WTC11 (cell line): Measurements from ENCODE around the gene PCGF1. TPM values are rescaled to one million over a fixed set of nuclear protein-coding genes. Genes with fewer than 3 reads are reported as not detected.
A peak's percentile ranks its signal among the peaks of the same experiment; 100 is the strongest.

Experiments used
- ATAC-seq: fragments of 200-7000 bp; cut with Tn5 transposase; 2 replicates; pipeline ENCODE4 v1.10.0; 2021; ENCODE audit warnings: mild to moderate bottlenecking, moderate library complexity
- CTCF ChIA-PET: fragments of 300-600 bp; sonication (Branson Sonifier 250); formaldehyde crosslinking; loops from one replicate; lab custom pipeline; 2021; ENCODE audit warnings: antibody characterized with exemption; lab: Charles Lee
- POLR2A ChIA-PET: fragments of 350-600 bp; sonication (Branson Sonifier 250); formaldehyde crosslinking; loops from one replicate; lab custom pipeline; 2021; ENCODE audit warnings: antibody characterized with exemption; lab: Charles Lee
- DNase-seq: peaks from one replicate; pipeline ENCODE4 v3.0.0; 2021; ENCODE audit warnings: low spot score
- H3K27ac Mint-ChIP-seq: 2 replicates; pipeline ENCODE4 v1.8.0; 2021; ENCODE audit warnings: mixed read lengths
- H3K27me3 Mint-ChIP-seq: 2 replicates; pipeline ENCODE4 v1.8.0; 2021; ENCODE audit warnings: low read depth, mild to moderate bottlenecking, moderate library complexity, mixed read lengths
- H3K36me3 Mint-ChIP-seq: 2 replicates; pipeline ENCODE4 v1.8.0; 2021; ENCODE audit warnings: mixed read lengths
- H3K4me1 Mint-ChIP-seq: 2 replicates; pipeline ENCODE4 v1.8.0; 2022; ENCODE audit warnings: mixed read lengths
- H3K4me3 Mint-ChIP-seq: 2 replicates; pipeline ENCODE4 v1.8.0; 2021; ENCODE audit warnings: mild to moderate bottlenecking, moderate library complexity, mixed read lengths
- H3K9me3 Mint-ChIP-seq: 2 replicates; pipeline ENCODE4 v1.8.0; 2021; ENCODE audit warnings: mixed read lengths
- ETV6 ChIP-seq: sonication (generic); formaldehyde crosslinking; IDR thresholded peaks from 2 replicates; pipeline ENCODE4 v1.8.1; 2022; ENCODE audit warnings: mild to moderate bottlenecking, missing genetic modification reagents
- GABPB1 ChIP-seq: sonication (generic); formaldehyde crosslinking; IDR thresholded peaks from 2 replicates; pipeline ENCODE4 v1.8.1; 2023; ENCODE audit warnings: mild to moderate bottlenecking, missing genetic modification reagents
- HMGA2 ChIP-seq: fragments of 250-450 bp; sonication (Bioruptor Pico); IDR thresholded peaks from 2 replicates; pipeline ENCODE4 v1.4.0; 2021; ENCODE audit warnings: mild to moderate bottlenecking, moderate library complexity
- OVOL2 ChIP-seq: fragments of 250-450 bp; sonication (Bioruptor Pico); IDR thresholded peaks from 2 replicates; pipeline ENCODE4 v1.9.0; 2021; ENCODE audit warnings: mild to moderate bottlenecking, borderline replicate concordance
- TEAD1 ChIP-seq: sonication (generic); formaldehyde crosslinking; IDR thresholded peaks from 2 replicates; pipeline ENCODE4 v1.8.0; 2022; ENCODE audit warnings: mild to moderate bottlenecking, missing genetic modification reagents
- TEAD4 ChIP-seq: sonication (generic); formaldehyde crosslinking; IDR thresholded peaks from 2 replicates; pipeline ENCODE4 v1.8.0; 2022; ENCODE audit warnings: mild to moderate bottlenecking, missing genetic modification reagents
- ZBTB21 ChIP-seq: sonication (generic); formaldehyde crosslinking; IDR thresholded peaks from 2 replicates; pipeline ENCODE4 v1.8.1; 2023; ENCODE audit warnings: mild to moderate bottlenecking, missing genetic modification reagents, borderline replicate concordance
- ZNF232 ChIP-seq: sonication (generic); formaldehyde crosslinking; IDR thresholded peaks from 2 replicates; pipeline ENCODE4 v1.8.0; 2022; ENCODE audit warnings: mild to moderate bottlenecking, missing genetic modification reagents
- ZNF671 ChIP-seq: fragments of 250-450 bp; sonication (Bioruptor Pico); IDR thresholded peaks from 2 replicates; pipeline ENCODE4 v1.8.0; 2021; ENCODE audit warnings: mild to moderate bottlenecking
- total RNA-seq: library from RNA; stranded (reverse); gene quantifications from 3 replicates; pipeline ENCODE4 v1.2.3, GENCODE V29; 2021
- TF ChIP-seq, protein P1 (sequence below): sonication (generic); formaldehyde crosslinking; conservative IDR thresholded peaks from 2 replicates; pipeline ENCODE4 v1.8.1; 2022; ENCODE audit warnings: mild to moderate bottlenecking, missing genetic modification reagents
- TF ChIP-seq, protein P2 (sequence below): fragments of 250-450 bp; sonication (Bioruptor Pico); IDR thresholded peaks from 2 replicates; pipeline ENCODE4 v1.9.0; 2021; ENCODE audit warnings: mild to moderate bottlenecking
- TF ChIP-seq, protein P3 (sequence below): sonication (generic); formaldehyde crosslinking; conservative IDR thresholded peaks from 2 replicates; pipeline ENCODE4 v1.8.1; 2023; ENCODE audit warnings: mild to moderate bottlenecking, low read depth, missing genetic modification reagents, moderate library complexity
- TF ChIP-seq, protein P4 (sequence below): sonication (generic); formaldehyde crosslinking; IDR thresholded peaks from 2 replicates; pipeline ENCODE4 v1.8.0; 2022; ENCODE audit warnings: mild to moderate bottlenecking, missing genetic modification reagents
- TF ChIP-seq, protein P5 (sequence below): sonication (generic); formaldehyde crosslinking; IDR thresholded peaks from 2 replicates; pipeline ENCODE4 v1.8.0; 2023; ENCODE audit warnings: missing genetic modification reagents, mild to moderate bottlenecking, borderline replicate concordance
- TF ChIP-seq, protein P6 (sequence below): fragments of 250-450 bp; sonication (Bioruptor Pico); IDR thresholded peaks from 2 replicates; pipeline ENCODE4 v1.9.0; 2021; ENCODE audit warnings: moderate library complexity, mild to moderate bottlenecking, inconsistent platforms, borderline replicate concordance
- TF ChIP-seq, protein P7 (sequence below): sonication (generic); formaldehyde crosslinking; IDR thresholded peaks from 2 replicates; pipeline ENCODE4 v1.8.1; 2023; ENCODE audit warnings: mild to moderate bottlenecking, missing genetic modification reagents
- TF ChIP-seq, protein P8 (sequence below): fragments of 250-450 bp; sonication (Bioruptor Pico); IDR thresholded peaks from 2 replicates; pipeline ENCODE4 v1.8.0; 2021; ENCODE audit warnings: mild to moderate bottlenecking

PCGF1 gene
- total RNA-seq, 1 experiment from 2014 or later = 15.7 TPM

DNA sequence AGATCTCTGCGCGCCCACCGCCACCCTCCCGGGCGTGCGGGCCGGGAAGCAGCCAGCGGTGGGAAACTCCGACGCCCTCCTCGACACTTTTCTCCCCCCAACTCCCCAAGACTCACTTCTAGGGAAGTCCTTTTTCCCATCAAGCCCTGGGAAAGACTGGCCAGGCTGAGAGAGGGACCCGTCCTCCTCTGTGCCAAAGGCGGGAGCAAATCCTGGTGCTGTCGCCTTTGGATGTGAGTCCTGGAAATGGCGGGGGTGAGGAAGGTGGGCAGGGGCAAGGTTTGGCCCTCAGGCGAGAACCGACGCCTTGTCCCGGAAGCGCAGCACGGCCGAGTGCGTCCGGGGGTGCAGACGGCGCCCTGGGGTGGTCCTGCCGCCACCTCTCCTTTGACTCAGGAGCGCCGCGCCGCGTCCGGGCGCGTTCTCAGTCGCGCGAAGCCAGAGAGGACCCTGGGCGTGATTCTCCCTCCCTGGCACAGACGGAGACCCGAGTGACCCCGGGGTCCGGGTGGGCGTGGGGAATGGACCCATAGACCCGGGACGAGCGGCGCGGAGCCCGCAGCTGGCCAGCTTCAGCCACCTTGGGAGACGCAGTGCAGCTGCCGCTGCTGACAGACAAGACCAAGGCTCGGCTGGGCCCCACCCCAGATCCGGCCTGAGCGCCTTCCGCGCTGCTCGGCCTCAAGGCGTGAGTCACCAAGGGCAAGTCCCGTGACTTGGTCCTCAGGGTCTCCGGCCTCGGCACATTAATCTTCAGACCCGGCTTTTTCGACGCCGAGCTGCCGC is 4.6 kb downstream of the PCGF1 start (continued):
- 0 out of 2 replicates have a peak, but pooled peaks have one; percentile 31 for TF ChIP-seq ZBTB21
- TF ChIP-seq, protein P1, sequence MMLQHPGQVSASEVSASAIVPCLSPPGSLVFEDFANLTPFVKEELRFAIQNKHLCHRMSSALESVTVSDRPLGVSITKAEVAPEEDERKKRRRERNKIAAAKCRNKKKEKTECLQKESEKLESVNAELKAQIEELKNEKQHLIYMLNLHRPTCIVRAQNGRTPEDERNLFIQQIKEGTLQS (CRISPR knock-in tag) = 0 out of 2 replicates have a peak, but pooled peaks have one; percentile 28
- no peak for TF ChIP-seq TEAD4 (CRISPR knock-in tag)
- TF ChIP-seq, protein P2, sequence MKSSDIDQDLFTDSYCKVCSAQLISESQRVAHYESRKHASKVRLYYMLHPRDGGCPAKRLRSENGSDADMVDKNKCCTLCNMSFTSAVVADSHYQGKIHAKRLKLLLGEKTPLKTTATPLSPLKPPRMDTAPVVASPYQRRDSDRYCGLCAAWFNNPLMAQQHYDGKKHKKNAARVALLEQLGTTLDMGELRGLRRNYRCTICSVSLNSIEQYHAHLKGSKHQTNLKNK (CRISPR knock-in tag) = no peak
- TF ChIP-seq HMGA2 (CRISPR knock-in tag) = no peak
- TF ChIP-seq, protein P3, sequence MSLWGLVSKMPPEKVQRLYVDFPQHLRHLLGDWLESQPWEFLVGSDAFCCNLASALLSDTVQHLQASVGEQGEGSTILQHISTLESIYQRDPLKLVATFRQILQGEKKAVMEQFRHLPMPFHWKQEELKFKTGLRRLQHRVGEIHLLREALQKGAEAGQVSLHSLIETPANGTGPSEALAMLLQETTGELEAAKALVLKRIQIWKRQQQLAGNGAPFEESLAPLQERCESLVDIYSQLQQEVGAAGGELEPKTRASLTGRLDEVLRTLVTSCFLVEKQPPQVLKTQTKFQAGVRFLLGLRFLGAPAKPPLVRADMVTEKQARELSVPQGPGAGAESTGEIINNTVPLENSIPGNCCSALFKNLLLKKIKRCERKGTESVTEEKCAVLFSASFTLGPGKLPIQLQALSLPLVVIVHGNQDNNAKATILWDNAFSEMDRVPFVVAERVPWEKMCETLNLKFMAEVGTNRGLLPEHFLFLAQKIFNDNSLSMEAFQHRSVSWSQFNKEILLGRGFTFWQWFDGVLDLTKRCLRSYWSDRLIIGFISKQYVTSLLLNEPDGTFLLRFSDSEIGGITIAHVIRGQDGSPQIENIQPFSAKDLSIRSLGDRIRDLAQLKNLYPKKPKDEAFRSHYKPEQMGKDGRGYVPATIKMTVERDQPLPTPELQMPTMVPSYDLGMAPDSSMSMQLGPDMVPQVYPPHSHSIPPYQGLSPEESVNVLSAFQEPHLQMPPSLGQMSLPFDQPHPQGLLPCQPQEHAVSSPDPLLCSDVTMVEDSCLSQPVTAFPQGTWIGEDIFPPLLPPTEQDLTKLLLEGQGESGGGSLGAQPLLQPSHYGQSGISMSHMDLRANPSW (CRISPR knock-in tag) = no peak
- peak; percentile 49; the same call in 1 of the 2 replicates for TF ChIP-seq ETV6 (CRISPR knock-in tag)
- no peak for TF ChIP-seq ZNF232
- TF ChIP-seq TEAD1 (CRISPR knock-in tag) = no peak; the same call in 1 of the 2 replicates
- TF ChIP-seq, protein P4, sequence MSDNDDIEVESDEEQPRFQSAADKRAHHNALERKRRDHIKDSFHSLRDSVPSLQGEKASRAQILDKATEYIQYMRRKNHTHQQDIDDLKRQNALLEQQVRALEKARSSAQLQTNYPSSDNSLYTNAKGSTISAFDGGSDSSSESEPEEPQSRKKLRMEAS (CRISPR knock-in tag) = peak; percentile 57; the same call in 1 of the 2 replicates
- no peak for TF ChIP-seq OVOL2 (CRISPR knock-in tag)
- TF ChIP-seq, protein P5, sequence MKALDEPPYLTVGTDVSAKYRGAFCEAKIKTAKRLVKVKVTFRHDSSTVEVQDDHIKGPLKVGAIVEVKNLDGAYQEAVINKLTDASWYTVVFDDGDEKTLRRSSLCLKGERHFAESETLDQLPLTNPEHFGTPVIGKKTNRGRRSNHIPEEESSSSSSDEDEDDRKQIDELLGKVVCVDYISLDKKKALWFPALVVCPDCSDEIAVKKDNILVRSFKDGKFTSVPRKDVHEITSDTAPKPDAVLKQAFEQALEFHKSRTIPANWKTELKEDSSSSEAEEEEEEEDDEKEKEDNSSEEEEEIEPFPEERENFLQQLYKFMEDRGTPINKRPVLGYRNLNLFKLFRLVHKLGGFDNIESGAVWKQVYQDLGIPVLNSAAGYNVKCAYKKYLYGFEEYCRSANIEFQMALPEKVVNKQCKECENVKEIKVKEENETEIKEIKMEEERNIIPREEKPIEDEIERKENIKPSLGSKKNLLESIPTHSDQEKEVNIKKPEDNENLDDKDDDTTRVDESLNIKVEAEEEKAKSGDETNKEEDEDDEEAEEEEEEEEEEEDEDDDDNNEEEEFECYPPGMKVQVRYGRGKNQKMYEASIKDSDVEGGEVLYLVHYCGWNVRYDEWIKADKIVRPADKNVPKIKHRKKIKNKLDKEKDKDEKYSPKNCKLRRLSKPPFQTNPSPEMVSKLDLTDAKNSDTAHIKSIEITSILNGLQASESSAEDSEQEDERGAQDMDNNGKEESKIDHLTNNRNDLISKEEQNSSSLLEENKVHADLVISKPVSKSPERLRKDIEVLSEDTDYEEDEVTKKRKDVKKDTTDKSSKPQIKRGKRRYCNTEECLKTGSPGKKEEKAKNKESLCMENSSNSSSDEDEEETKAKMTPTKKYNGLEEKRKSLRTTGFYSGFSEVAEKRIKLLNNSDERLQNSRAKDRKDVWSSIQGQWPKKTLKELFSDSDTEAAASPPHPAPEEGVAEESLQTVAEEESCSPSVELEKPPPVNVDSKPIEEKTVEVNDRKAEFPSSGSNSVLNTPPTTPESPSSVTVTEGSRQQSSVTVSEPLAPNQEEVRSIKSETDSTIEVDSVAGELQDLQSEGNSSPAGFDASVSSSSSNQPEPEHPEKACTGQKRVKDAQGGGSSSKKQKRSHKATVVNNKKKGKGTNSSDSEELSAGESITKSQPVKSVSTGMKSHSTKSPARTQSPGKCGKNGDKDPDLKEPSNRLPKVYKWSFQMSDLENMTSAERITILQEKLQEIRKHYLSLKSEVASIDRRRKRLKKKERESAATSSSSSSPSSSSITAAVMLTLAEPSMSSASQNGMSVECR (CRISPR knock-in tag) = no peak
- no peak for TF ChIP-seq ZNF671 (CRISPR knock-in tag)

DNA sequence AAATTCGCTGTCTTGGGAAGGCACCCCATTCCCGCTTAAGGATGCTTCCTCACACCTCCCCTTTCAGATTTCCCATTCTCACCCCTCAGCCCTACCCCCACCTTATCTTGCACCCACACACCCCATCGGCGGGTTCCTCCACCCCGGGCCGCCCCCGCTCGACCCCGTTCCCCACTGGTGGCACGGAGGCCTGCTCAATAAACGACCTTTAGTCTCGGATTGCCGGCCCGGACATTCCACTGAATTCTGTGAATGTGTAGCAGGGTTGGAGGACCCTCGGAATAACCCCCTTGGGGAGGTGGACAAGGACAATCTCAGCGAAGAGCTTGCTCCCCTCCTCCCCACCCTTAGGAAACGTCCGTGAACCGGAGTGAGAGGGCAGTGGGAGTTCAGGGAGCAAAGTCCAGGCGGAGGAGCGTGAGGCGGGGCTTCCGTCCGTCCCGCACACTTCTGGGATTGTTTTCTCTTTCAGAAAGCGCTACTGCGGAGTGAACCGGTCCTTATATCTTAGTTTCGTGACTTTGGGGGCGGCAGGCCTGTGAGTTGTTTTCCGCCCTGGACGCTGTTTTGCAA is 5.3 kb downstream of the PCGF1 start:
- Mint-ChIP-seq H3K4me1 (peaks cover 61% of the 10 kb centered on the region), H3K36me3 (peaks cover 22% of the 10 kb centered on the region), H3K27ac (no peak overlapping the region), H3K9me3 (no peaks in the 10 kb centered on the region), H3K4me3 (peak overlapping the region; percentile 81), H3K27me3 (peaks cover 93% of the 10 kb centered on the region)
- POLR2A ChIA-PET = interaction anchor here (0.7 kb wide), 1 partner anchor 27 kb away, joined by 3 read pairs; no protein-coding TSS in a partner anchor
- ATAC-seq (no peak), DNase-seq (no peak)
- TF ChIP-seq TEAD4 (CRISPR knock-in tag) = no peak
- TF ChIP-seq, protein P6, sequence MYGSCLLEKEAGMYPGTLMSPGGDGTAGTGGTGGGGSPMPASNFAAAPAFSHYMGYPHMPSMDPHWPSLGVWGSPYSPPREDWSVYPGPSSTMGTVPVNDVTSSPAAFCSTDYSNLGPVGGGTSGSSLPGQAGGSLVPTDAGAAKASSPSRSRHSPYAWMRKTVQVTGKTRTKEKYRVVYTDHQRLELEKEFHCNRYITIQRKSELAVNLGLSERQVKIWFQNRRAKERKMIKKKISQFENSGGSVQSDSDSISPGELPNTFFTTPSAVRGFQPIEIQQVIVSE (CRISPR knock-in tag) = no peak
- peak; percentile 27; the same call in 1 of the 2 replicates for TF ChIP-seq GABPB1 (CRISPR knock-in tag)
- TF ChIP-seq, protein P7, sequence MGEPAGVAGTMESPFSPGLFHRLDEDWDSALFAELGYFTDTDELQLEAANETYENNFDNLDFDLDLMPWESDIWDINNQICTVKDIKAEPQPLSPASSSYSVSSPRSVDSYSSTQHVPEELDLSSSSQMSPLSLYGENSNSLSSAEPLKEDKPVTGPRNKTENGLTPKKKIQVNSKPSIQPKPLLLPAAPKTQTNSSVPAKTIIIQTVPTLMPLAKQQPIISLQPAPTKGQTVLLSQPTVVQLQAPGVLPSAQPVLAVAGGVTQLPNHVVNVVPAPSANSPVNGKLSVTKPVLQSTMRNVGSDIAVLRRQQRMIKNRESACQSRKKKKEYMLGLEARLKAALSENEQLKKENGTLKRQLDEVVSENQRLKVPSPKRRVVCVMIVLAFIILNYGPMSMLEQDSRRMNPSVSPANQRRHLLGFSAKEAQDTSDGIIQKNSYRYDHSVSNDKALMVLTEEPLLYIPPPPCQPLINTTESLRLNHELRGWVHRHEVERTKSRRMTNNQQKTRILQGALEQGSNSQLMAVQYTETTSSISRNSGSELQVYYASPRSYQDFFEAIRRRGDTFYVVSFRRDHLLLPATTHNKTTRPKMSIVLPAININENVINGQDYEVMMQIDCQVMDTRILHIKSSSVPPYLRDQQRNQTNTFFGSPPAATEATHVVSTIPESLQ (CRISPR knock-in tag) = no peak
- TF ChIP-seq, protein P8, sequence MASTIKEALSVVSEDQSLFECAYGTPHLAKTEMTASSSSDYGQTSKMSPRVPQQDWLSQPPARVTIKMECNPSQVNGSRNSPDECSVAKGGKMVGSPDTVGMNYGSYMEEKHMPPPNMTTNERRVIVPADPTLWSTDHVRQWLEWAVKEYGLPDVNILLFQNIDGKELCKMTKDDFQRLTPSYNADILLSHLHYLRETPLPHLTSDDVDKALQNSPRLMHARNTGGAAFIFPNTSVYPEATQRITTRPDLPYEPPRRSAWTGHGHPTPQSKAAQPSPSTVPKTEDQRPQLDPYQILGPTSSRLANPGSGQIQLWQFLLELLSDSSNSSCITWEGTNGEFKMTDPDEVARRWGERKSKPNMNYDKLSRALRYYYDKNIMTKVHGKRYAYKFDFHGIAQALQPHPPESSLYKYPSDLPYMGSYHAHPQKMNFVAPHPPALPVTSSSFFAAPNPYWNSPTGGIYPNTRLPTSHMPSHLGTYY (CRISPR knock-in tag) = no peak
- CTCF ChIA-PET = interaction anchor here (6.0 kb wide), 1 partner anchor 19 kb away, joined by 43 read pairs; the partner anchor contains the start of genes CCDC142 and TTC31
